Fibroblast of upper back skin (primary cell): ENCODE measurements around the gene LBR.

Experiments
- DNase-seq: peaks from one replicate; pipeline ENCODE4 v3.0.0-alpha.2; 2013

LBR gene

DNA sequence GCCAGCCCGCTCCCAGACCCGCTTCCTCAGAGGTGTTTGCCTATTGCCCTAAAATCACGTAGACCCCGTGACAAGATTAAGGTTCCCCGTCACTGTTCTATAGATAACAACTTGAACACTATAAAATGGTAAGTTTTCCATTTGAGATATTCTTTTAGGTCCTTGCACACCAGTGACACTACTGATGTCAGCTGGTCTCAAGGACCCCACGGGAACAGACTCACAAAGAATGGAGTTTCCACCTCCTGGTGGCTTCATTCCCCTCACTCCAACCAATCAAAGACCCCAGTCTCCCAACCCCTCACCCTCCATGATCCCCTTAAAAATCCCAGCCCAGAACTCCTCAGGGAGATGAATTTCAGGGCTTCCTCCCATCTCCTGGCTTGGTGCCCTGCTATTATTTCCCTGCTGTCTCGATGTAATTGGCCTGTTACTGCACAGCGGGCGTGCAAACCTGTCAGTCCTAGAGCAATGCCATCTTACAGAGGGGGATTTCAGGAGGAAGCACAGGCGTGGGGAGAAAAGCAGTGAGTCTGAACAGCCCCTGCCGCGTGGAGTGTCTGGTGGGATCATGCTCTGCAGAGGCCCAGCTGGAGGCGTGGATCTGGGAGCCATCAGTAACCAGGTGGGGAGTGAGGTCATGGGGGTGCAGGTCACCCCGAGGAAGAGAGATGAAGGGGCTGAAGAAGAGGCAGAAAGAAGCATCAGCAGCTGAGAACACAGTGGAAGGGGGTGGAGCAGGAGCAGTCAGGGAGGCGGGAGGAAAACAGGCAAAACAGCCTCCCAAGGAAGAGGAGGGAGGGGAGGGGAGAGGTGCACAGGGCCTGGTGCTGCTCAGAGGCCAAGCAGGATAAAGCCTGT is 35.1 kb upstream of the LBR start:
- DNase-seq, result no peak

DNA sequence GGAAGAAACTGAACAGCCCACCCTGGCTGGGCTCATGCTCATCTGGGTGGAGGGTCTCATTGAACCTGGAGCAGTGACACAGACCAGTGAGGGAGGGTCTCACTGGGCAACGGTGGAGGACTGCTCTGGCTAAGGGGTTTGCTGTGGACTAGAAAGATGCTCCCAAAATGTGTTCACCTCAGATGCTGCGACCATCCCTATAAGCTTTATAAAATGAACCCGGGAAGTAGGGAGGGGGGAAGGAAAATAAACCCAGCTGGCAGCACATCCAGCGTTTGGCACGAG is 34.5 kb upstream of the LBR start:
- DNase-seq, result no peak

GRCh38 chr1:225461533-225462428 is 33.9 kb upstream of the LBR start:
- DNase-seq, result no peak

DNA sequence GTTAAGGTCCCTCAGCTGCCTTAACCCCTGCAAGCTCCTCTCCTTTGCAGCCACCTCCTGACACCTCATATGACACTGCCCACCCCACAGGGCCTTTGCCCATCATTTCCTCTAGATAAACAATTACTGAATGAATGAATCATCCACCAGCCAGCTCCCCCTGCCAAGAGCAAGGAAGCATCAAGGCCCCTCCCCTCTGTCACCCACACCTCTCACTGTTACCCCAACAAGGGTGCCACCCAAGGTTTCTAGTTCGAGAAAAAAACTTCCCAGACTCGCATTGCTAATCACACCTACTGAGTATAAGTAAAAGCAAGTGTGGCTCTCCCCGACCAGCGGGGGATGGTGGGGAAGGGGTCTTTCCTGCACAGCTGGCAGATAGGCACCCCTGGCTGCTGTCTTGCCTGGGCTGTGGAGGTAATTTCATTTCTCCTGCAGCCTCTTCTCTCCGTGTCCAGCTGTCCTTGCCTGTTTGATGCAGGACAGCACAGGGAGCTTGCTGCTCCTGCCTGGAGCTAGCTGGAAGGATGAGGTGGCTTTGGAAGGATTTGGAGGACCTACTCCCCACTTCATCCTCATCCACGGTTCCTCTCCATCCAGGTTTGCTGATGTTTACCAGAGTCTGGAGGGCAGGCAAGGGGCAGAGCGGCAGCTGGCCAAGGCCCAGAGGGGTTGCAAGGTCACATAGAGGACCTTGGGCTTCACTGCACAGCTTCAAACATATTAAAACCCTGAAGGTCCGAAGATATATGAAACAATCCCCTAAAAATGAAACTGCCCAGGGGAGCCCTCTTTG is 33.1 kb upstream of the LBR start:
- DNase-seq, result no peak

DNA sequence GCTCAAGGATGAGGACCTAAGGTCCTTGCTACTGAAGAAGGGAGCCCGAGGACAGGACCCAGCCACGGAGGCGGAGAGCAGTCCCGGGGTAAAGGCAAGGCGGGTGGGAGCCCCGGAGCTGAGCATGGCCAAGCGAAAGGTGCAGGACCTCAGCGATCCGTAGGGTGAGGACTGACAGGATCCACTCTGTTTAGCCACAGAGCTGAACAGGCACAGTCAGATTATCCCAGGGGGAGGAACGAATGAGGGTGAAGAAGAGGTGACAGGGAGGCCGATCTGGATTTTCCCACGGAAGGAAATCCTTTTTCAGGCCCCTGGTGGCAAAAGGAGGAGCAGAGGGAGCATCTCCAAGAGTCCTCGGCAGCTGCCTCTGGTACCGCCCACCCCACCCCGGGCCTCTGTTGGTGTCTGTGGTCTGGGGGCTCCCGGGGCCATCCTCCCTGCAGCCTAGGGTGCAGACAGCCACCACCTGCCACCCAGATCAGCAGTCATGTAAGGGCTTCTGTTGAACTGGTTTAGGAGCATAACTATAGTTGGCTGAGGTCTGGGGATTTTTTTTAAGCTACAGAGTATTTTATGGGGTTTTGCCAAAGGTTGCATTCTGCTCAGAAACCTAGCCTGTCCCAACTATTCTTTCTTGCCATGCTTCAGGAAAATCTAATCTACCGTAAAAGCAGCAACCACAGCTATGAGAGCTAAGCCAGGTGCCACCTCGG is 32.3 kb upstream of the LBR start:
- DNase-seq, result no peak

- DNase-seq, result peak; percentile 73
Measured at GRCh38 chr1:225458222-225458631, 30.4 kb upstream of the LBR start.

- DNase-seq, result peak; percentile 71
Measured at GRCh38 chr1:225454733-225455132, 26.9 kb upstream of the LBR start.

GRCh38 chr1:225453797-225454648 is 26.2 kb upstream of the LBR start:
- no peak for DNase-seq

DNA sequence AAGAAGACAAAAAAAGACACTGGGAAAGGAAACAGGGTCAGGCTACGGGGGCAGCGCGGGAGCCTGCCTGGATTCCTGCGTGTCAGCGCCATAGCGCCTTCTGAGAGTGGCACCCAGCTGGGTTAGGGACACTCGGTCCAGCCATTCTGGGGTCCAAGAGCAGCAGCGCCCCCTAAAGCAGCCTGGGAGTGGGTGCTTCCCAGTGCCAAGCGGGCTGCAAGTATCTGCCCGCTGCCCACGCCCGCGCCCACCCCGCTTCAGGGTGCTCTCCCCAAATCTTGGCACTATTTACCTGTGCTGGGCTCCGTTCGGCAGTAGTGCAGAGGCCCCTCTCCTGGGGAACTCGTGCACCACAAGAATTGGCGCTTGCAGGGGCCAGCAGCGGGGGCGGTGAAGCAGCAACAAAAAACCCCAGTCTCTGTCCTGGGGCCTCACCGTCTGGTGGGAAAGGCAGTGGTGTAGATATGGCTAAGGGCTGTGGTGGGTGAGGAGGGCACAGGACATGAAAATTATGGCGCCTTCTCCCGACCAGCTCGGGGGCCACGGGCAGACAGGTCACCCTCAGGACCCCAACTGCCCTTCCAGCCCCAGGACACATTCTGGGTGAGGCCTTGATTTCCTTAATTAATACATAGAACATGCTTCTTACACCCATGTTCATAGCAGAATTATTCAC is 24.1 kb upstream of the LBR start:
- DNase-seq, result no peak

GRCh38 chr1:225451340-225451739 is 23.5 kb upstream of the LBR start:
- no peak for DNase-seq

- no peak for DNase-seq
Measured at GRCh38 chr1:225450491-225451191, 22.8 kb upstream of the LBR start.

DNA sequence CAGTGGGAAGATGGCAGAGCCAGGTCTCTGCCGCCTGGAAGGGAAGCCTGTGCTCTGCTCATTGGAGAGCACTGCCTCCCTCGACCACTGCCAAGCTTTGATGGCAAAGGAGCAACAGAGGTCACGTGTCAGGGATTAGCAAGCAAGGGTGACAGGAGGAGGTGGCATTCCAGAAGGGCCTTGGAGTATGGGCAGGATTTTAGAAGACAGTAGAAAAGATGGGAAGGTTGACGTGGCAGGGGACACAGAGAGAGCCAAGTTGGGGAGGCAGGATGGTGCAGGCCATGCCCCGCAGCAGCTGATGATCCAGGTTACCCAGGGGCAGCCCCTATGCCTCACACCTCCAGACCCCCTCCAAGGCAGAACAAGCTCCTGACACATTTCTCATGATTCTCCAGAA is 21.9 kb upstream of the LBR start:
- DNase-seq, result no peak

GRCh38 chr1:225449261-225449660 is 21.4 kb upstream of the LBR start:
- no peak for DNase-seq

DNA sequence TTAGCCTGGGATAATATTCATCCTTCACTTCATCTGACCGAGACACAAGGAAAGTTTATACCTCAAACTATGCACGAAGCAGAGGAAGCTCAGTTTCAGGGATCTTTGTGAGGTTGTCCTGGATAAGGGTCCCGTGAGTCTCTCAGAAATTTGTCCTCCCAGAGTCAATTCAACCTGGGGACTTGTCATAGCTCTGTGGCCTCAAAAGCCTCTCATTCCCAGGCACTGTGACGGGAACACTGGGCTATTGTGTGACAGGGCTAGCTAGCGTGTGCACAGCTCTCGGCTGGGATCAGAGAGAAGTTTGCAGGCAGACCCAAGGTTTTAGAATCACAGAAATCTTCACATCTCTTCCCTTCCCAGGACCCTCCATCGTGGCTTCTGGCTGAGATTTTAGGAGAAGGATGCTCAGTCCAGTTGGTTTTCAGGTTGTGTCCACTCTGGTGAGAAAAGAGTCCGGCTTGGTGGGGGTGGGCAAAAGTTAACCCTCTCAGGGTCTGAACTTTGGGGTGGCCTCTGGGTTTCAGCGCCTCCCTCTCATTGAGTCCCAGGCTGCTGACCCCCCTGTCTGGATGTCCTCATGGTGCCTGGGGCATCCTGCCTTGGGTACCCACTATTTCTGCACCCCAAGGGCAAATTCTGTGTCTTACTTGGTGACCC is 20.4 kb upstream of the LBR start:
- no peak for DNase-seq

GRCh38 chr1:225447650-225448089 is 19.8 kb upstream of the LBR start:
- no peak for DNase-seq

- DNase-seq, result no peak
Measured at GRCh38 chr1:225446981-225447615, 19.3 kb upstream of the LBR start.

- DNase-seq, result no peak
Measured at GRCh38 chr1:225446595-225446960, 18.7 kb upstream of the LBR start.

DNA sequence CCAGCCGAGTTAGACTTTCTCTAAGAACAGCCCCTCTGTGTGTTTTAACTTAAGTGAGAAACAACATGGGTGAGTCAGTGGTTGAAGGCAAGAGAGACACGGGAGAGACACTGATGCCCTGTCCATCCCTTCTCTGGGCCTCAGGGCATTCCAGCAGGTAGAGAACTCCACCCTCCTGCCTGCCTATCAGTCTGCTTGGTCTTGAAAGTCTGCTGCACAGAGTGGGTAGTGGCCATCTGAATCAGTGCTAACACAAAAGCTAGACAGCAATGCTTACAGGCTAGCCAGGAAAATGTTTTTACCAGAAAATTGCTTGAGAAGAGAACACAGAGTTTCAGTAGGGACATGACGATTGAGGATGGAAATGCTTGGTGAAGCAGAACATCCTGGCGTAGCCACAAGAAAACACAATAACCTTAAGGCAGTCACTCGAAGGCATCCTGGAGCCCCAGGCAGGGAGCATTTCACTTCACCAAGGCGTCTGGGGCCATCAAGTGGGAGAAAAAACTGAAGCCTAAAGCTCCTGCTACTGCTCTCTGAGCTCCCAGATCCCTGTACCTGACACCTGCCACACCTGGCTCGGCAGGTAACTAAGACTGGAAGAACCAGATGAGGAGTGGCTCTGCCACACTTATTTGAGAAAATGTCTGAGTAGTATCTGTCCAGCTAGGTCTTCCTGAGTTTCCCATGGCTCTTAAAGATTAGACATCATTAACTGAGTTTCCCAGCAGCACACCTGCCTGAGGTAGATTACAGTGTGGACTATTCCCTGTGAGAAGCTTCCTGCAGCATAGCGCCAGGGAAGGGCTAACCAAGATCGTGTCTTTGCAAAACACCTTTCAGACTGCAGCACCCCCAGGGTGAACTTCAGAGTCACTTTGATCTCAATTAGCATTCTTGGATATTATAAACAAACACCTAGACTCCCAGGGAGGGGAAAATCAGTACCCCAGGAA is 18.1 kb upstream of the LBR start:
- no peak for DNase-seq
